Neutrophil (primary cell): ENCODE results near the gene LSM12.
"Not testable (repeated sequence)": the region's sequence is repeated elsewhere in the genome, so short reads cannot be mapped to it uniquely, and the experiment has no call there.

Experiments
- H3K27ac ChIP-seq: fragments of 200-600 bp; sonication (generic); 2 replicates; pipeline ENCODE4 v1.5.1; 2016; ENCODE audit warnings: mild to moderate bottlenecking, moderate library complexity
- H3K27me3 ChIP-seq: fragments of 200-600 bp; sonication (generic); 2 replicates; pipeline ENCODE4 v1.6.0; 2016; ENCODE audit warnings: mild to moderate bottlenecking
- H3K36me3 ChIP-seq: fragments of 200-600 bp; sonication (generic); 2 replicates; pipeline ENCODE4 v1.5.1; 2017
- H3K4me1 ChIP-seq, 2 experiments: fragments of 200-600 bp in 1 of 2; sonication (generic) in 1 of 2; 1 replicate in 1 of 2; 2 replicates in 1 of 2; pipeline versions ENCODE4 v1.5.1 to v1.6.1; 2013 to 2016; ENCODE audit warnings: low read depth in 1 of 2, low read length in 1 of 2, mild to moderate bottlenecking in 1 of 2, moderate library complexity in 1 of 2; ENCODE audit not compliant: control insufficient read depth in 1 of 2, insufficient read depth in 1 of 2
- H3K4me3 ChIP-seq, 2 experiments: fragments of 200-600 bp in 1 of 2; sonication (generic) in 1 of 2; 1 replicate in 1 of 2; 2 replicates in 1 of 2; pipeline ENCODE4 v1.5.1; 2013 to 2016; ENCODE audit warnings: low read depth in 1 of 2, low read length in 1 of 2, mild to moderate bottlenecking in 1 of 2, moderate library complexity in 1 of 2
- H3K9me3 ChIP-seq: fragments of 200-600 bp; sonication (generic); 2 replicates; pipeline ENCODE4 v1.5.1; 2016
- TF ChIP-seq, protein P1 (sequence below): fragments of 200-600 bp; sonication (generic); IDR thresholded peaks from 2 replicates; pipeline ENCODE4 v1.5.1; 2016; ENCODE audit warnings: antibody characterized with exemption

Gene LSM12

DNA sequence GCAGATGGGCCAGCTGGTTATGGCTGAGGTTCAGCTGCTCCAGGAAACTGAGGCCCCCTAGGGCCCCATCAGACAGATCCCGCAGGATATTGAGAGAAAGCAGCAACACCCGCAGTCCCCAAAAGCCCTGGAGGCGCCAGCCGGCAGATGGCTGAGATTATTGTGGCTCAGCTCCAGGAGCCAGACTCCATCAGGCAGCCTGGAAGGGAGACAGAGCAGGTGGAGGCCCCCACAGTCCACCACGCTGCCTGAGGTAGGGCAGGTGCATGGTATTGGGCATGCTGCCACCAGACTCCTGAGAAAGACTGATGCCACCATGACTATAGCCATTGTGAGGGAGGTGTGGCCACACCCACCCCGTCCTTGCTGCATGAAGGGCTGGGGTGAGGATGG, 42.2 kb downstream of the LSM12 start:
- Histone ChIP-seq H3K4me3 (no peak overlapping the region), H3K36me3 (peaks cover 60% of the 10 kb centered on the region), H3K4me1 (no peaks in the 10 kb centered on the region), H3K27me3 (no peaks in the 10 kb centered on the region), H3K27ac (no peak overlapping the region), H3K9me3 (no peaks in the 10 kb centered on the region)
- TF ChIP-seq, protein P1, sequence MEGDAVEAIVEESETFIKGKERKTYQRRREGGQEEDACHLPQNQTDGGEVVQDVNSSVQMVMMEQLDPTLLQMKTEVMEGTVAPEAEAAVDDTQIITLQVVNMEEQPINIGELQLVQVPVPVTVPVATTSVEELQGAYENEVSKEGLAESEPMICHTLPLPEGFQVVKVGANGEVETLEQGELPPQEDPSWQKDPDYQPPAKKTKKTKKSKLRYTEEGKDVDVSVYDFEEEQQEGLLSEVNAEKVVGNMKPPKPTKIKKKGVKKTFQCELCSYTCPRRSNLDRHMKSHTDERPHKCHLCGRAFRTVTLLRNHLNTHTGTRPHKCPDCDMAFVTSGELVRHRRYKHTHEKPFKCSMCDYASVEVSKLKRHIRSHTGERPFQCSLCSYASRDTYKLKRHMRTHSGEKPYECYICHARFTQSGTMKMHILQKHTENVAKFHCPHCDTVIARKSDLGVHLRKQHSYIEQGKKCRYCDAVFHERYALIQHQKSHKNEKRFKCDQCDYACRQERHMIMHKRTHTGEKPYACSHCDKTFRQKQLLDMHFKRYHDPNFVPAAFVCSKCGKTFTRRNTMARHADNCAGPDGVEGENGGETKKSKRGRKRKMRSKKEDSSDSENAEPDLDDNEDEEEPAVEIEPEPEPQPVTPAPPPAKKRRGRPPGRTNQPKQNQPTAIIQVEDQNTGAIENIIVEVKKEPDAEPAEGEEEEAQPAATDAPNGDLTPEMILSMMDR: no peak

DNA sequence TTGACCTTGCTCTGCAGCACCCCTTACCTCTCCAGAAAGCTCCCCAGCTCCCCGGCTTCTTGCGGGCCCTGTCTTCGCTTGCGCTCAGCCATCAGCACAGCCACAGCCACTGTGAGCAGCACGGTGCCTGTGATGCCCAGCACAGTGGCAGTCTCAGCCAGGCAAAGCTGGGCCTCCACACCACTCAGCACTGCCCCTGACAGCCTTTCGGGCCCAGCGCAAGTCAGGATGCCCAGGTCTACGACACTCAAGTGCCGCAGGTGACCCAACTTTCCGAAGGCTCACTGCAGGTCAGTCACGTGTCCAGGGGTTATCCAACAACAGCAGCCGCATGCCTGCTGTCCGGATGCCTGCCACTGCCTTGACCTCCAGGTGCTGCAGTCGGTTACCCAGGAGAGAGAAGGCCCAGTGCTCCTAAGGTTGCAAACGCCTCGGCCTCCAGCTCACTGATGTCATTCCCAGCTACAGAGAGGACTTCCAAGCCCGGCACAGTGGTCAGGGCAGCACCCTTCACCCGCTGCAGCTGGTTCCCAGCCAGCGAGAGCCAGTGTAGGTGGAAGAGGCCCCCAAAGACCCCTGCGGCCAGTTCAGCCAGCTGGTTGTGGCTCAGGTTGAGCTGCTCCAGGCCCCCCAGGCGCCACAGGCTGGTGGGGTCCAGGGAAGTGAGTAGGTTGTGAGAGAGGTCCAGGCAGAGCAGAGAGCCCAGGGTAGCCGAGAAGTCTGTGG, 42.8 kb downstream of the LSM12 start:
- H3K27ac ChIP-seq: no peak overlapping the region
- H3K4me1 ChIP-seq: no peaks in the 10 kb centered on the region
- no peaks in the 10 kb centered on the region for H3K9me3 ChIP-seq
- TF ChIP-seq, protein P1: no peak
- H3K27me3 ChIP-seq: no peaks in the 10 kb centered on the region
- peaks cover 56% of the 10 kb centered on the region for H3K36me3 ChIP-seq
- no peak overlapping the region for H3K4me3 ChIP-seq

DNA sequence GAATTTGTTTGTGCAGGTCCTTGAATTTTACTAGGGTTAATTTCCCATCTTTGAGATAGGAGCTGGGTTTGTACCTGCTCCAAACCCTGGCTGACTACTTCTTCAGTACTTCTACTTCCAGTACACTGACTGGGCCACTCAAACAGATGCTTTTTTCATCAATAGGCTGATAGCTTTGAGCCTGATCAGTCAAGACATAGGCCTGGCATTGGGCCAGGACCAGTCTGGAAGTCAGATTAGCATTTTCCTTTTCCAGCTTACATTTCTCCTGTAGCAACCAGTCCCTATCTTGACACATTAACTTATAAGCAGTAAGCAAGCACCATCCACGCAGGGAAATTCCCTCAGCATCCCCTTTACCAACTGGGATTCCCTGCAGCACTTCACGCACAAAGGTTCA, 44.2 kb downstream of the LSM12 start:
- Histone ChIP-seq H3K36me3 (peaks cover 49% of the 10 kb centered on the region), H3K27me3 (no peaks in the 10 kb centered on the region), H3K27ac (no peak overlapping the region), H3K4me3 (no peak overlapping the region), H3K4me1 (no peaks in the 10 kb centered on the region), H3K9me3 (no peaks in the 10 kb centered on the region)
- TF ChIP-seq, protein P1: no peak

DNA sequence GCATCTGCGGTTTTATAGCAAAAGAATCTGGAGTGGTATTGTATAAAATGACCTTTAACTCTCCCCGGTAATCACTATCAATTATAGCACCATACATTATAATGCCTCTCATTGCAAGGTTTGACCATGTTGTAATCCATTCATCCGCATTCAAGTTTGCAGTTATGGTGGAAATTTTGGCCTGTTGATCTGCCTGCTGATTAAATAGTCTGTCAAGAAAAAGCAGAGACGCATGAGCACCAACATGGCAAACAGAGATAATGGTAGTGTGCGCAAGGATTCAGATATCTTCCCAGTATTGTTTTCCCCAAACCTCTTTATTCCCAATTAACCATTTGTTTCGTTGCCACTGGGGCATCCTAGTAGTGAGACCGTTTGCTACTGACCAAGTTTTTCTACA, 45.2 kb downstream of the LSM12 start:
- peaks cover 48% of the 10 kb centered on the region for H3K36me3 ChIP-seq
- not testable (repeated sequence) for H3K4me1 ChIP-seq, H3K9me3 ChIP-seq, H3K4me3 ChIP-seq, H3K27ac ChIP-seq, H3K27me3 ChIP-seq

DNA sequence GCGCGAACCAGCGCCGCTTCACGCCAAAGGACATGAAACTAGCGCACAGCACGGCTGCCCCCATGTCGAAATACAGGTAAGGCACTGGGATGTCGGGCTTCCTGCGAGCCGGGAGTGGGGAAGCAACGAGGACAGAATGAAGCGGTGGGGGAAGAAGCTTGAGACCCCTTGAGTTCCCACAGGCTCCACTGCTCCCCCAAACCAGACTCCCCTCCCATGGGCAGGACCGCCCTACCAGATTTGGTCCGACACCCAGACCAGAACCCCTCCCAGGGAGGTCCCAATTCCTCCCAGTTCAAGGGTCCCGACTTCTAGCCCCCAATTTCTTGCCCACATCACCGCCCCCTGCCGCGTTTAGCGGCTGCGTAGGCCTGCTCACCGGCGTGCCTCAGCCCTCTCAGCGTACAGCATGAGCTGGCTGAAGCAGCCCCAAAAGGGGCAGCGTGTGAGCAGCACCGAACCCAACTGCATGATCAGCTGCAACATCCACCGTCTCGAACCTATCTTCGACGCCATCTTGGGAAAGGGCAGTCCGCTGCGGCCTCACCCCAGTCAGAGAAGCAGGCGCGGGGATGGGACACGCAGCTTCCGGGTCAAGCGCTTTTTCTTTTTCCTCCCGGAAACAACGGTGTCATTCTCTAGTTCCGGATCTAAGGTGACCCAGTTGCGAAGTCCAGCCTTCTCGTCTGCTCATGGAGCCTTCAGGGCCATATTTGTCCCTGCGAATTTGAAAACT, 51.9 kb downstream of the LSM12 start, which contains the start of gene TMEM101:
TMEM101 (minus strand) TSS at position 527 of the 736 bp plus-strand sequence; CDS start at position 516, 11 bp downstream.
- Histone ChIP-seq H3K9me3 (no peaks in the 10 kb centered on the region), H3K27ac (peak within 1 kb of the TSS; percentile 69), H3K27me3 (no peaks in the 10 kb centered on the region), H3K4me1 (peaks cover 12 to 16% of the 10 kb centered on the region in 2 experiments), H3K36me3 (peaks cover 4% of the 10 kb centered on the region), H3K4me3 (peak within 1 kb of the TSS; percentile 88 to 97)
- TF ChIP-seq, protein P1: no peak

DNA sequence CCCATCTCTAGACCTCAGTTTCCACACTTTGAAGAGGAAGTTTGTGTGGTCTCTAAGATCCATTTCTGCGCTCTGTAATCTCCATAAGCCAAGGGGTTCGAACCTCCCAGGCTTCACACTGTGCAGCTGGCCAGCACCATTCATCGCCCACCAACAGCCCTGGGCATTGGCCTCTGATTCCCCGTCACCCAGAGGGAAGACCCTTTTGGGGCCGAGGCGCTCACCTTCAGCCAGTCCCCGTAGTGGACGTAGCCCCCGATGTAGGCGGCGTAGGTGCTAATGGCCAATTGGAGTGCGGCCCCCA, 52.4 kb downstream of the LSM12 start:
- Histone ChIP-seq H3K4me1 (peaks cover 12 to 16% of the 10 kb centered on the region in 2 experiments), H3K27ac (no peak overlapping the region)

More for the DNA sequence above, 52.4 kb downstream of the LSM12 start:
- H3K4me3 ChIP-seq: peak overlapping the region; percentile 88 to 97
- H3K9me3 ChIP-seq: no peaks in the 10 kb centered on the region
- H3K36me3 ChIP-seq: peaks cover 4% of the 10 kb centered on the region
- TF ChIP-seq, protein P1: no peak
- no peaks in the 10 kb centered on the region for H3K27me3 ChIP-seq
